Measurements from ENCODE around the gene LSMEM2.

- TF ChIP-seq CTCF (conservative IDR thresholded peaks at IDR 0.05; ENCODE audit: low read depth, low read length) (no peak), EZH2 (IDR thresholded peaks at IDR 0.05; ENCODE audit: borderline replicate concordance, low read depth, low read length, poor library complexity, severe bottlenecking) (no peak)
Observed at GRCh38 chr3:50302095-50303012, 23.5 kb downstream of the LSMEM2 start.

Data from A673 (cell line).